Measurements from ENCODE around the gene GPM6B. TPM values are rescaled to one million over a fixed set of nuclear protein-coding genes. Genes with fewer than 3 reads are reported as not detected.
"Not testable (repeated sequence)": the region's sequence is repeated elsewhere in the genome, so short reads cannot be mapped to it uniquely, and the experiment has no call there.

GPM6B gene
- total and polyA plus RNA-seq, 4 donors, result 6.3 to 19.6 (median 16.0) TPM

DNA sequence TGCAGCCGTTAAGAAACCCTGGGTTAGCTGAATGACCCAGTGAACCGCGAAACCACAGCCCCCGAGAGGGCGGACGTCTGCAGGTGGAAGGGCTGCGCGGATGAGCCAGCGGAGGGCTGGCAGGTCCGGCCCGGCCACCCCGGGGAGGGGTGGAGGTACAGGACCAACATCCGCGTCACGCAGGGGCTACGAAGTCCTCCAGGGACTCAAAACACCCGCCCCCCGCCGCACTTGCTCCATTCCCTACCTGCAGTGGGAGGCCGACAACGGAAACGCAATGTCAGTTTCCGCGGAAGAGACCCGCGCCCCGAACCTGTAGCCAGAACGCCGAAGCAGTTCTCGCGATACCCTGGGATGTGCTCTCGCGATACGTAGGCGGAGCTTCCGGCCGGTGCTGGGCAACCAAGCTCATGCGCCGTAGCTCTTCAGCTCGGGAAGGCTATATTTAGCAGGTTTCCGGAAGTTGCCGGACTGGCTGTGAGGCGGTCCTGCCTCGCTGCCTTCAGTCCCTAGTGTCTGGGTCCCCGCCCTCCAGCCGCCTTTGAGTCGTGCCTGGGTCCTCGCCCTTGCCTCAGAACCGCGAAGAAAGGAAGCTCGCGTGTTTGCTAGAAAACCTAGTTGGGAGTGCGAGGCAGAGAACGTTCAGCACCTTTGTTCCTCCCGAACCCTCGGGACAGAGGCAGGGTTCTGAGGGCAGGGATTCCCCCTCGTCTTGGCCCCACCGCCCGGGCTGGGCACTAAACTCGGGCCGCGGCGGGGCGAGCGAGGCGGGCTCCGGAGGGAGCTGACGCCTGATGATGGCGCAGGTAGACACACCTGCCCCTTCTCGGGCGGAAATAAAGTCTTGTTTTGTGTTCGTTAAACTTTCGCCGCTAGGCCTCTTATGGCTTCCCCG lies 82.4 kb downstream of the GPM6B start, which contains the start of the genes OFD1 and TRAPPC2:
TSS of gene OFD1 (plus strand) at position 471 of the 895 bp plus-strand sequence. CDS start at position 795, 324 bp downstream.
TSS of gene TRAPPC2 (minus strand) at position 343 of the 895 bp plus-strand sequence. CDS start 14,657 bp downstream, outside the sequence.
- no peaks in the 10 kb centered on the region for H3K9me3 ChIP-seq (ENCODE audit: control insufficient read depth, low read length)
- intact Hi-C loops (cut with DNase I), result loop anchor here (1.0 to 5.0 kb wide), 3 partner anchors 42 to 81 kb away; partner anchors contain the start of gene TCEANC (in 1 of the 2)
- H3K4me3 ChIP-seq (ENCODE audit: low read length in 2 of 2), result peak within 1 kb of the TSS; percentile 83 to 90
- DNase-seq (peak; percentile 96 to 98), ATAC-seq (ENCODE audit: low FRiP score) (peak; percentile 99)
- 0% methylated on average over 68 to 75 of the region's 75 CpGs for WGBS, 2 donors
- H3K36me3 ChIP-seq (ENCODE audit: control insufficient read depth in 1 of 2, insufficient read depth in 2 of 2, low read length in 1 of 2), result no peaks in the 10 kb centered on the region
- no peaks in the 10 kb centered on the region for H3K27me3 ChIP-seq (ENCODE audit: control insufficient read depth in 1 of 2, insufficient read depth in 2 of 2, low read length in 1 of 2)
- no peaks in the 10 kb centered on the region for H3K4me1 ChIP-seq (ENCODE audit: control insufficient read depth in 1 of 2, insufficient read depth in 2 of 2, low read length in 2 of 2)
- H3K27ac ChIP-seq (ENCODE audit: low read depth in 1 of 2, low read length in 2 of 2), result peak within 1 kb of the TSS in 1 of 2 donors; percentile 58

DNA sequence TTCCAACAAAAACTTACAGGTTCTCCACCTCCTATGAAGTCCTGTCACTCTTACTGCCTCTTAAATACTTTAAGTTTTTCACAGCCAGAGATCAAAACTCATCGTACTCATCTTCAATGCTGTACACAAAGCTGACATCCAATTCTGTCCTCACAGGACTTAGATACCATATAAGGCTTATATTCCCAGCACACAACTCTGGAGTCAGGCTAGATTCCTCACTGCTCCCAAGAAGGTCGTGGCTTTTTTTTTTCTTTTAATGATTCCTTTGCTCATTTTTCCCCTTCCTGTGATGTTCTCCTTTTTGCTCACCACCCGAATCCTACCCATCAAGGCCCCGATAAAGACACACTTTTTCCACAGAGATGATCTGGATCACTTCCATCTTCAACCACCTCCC lies 83.4 kb downstream of the GPM6B start:
- intact Hi-C loops (cut with DNase I), result loop anchor here (5.0 kb wide), 1 partner anchor 41 kb away; no protein-coding TSS in a partner anchor
- no peaks in the 10 kb centered on the region for H3K36me3 ChIP-seq (ENCODE audit: control insufficient read depth in 1 of 2, insufficient read depth in 2 of 2, low read length in 1 of 2)
- DNase-seq (no peak), ATAC-seq (ENCODE audit: low FRiP score) (no peak)
- 1 to 33% methylated on average over 4 of the region's 4 CpGs for WGBS, 2 donors
- H3K4me1 ChIP-seq (ENCODE audit: control insufficient read depth in 1 of 2, insufficient read depth in 2 of 2, low read length in 2 of 2), result no peaks in the 10 kb centered on the region
- H3K27ac ChIP-seq (ENCODE audit: low read depth in 1 of 2, low read length in 2 of 2), result no peak overlapping the region
- H3K4me3 ChIP-seq (ENCODE audit: low read length in 2 of 2), result peak overlapping the region; percentile 31 to 73
- no peaks in the 10 kb centered on the region for H3K9me3 ChIP-seq (ENCODE audit: control insufficient read depth, low read length)
- H3K27me3 ChIP-seq (ENCODE audit: control insufficient read depth in 1 of 2, insufficient read depth in 2 of 2, low read length in 1 of 2), result no peaks in the 10 kb centered on the region

DNA sequence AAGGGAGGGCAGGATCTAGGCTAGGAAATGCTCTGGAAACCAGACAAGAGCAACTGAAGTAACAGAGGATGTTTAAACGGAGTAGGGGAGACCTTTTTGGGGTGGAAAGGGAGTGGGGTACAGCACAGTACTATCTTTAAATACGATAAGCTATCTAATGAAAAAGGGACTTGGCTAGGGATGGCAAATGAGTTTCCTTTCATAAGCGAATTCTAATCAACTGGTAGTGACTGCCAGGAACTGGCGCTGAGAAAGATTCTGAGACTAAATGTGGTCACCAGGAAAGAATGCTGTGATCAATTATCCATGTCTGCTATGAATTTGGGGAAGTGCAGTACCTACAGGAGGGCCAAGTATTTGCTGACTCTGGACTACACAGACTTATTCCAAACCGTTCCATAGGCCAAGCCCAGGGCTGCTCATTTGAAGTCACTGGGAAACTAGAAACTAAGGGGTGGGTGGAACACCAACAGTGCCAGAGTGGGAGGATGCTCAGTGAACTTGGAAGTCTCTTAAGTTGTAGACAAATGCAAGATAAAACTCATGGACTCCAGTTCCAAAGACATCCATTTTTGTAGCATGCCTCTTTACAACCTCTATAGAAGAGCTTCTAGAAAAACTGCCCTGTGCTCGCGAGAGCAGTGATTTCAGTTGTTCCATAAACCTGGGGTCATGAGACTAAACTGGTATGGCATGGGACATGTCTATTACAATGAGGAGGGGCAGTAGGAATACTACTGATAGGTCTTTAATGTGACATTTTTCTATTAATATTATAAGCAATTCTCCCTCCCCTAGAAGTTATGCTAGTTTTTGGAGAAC lies 84.4 kb downstream of the GPM6B start:
- WGBS, 2 donors, result 14 to 57% methylated on average over 7 of the region's 7 CpGs
- no peaks in the 10 kb centered on the region for H3K27me3 ChIP-seq (ENCODE audit: control insufficient read depth in 1 of 2, insufficient read depth in 2 of 2, low read length in 1 of 2)
- intact Hi-C loops (cut with DNase I), result loop anchor here (5.0 kb wide), 1 partner anchor 40 kb away; no protein-coding TSS in a partner anchor
- H3K4me1 ChIP-seq (ENCODE audit: control insufficient read depth in 1 of 2, insufficient read depth in 2 of 2, low read length in 2 of 2), result no peaks in the 10 kb centered on the region
- no peaks in the 10 kb centered on the region for H3K9me3 ChIP-seq (ENCODE audit: control insufficient read depth, low read length)
- DNase-seq, result no peak
- ATAC-seq (ENCODE audit: low FRiP score), result peak; percentile 26
- no peaks in the 10 kb centered on the region for H3K36me3 ChIP-seq (ENCODE audit: control insufficient read depth in 1 of 2, insufficient read depth in 2 of 2, low read length in 1 of 2)
- no peak overlapping the region for H3K4me3 ChIP-seq (ENCODE audit: low read length in 2 of 2)
- peak overlapping the region in 1 of 2 donors; percentile 44 for H3K27ac ChIP-seq (ENCODE audit: low read depth in 1 of 2, low read length in 2 of 2)

DNA sequence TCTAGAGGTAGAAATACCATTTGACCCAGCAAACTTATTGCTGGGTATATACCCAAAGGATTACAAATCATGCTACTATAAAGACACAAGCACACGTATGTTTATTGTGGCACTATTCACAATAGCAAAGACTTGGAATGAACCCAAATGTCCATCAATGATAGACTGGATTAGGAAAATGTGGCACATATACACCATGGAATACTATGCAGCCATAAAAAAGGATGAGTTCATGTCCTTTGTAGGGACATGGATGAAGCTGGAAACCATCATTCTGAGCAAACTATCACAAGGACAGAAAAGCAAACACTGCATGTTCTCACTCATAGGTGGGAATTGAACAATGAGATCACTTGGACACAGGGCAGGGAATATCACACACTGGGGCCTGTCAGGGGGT lies 86.4 kb downstream of the GPM6B start:
- intact Hi-C loops (cut with DNase I), result loop anchor here (5.0 kb wide), 1 partner anchor 38 kb away; no protein-coding TSS in a partner anchor
- H3K27ac ChIP-seq (ENCODE audit: low read depth in 1 of 2, low read length in 2 of 2); H3K4me3 ChIP-seq (ENCODE audit: low read length in 2 of 2); H3K27me3 ChIP-seq (ENCODE audit: control insufficient read depth in 1 of 2, insufficient read depth in 2 of 2, low read length in 1 of 2); DNase-seq; H3K36me3 ChIP-seq (ENCODE audit: control insufficient read depth in 1 of 2, insufficient read depth in 2 of 2, low read length in 1 of 2); H3K9me3 ChIP-seq (ENCODE audit: control insufficient read depth, low read length); H3K4me1 ChIP-seq (ENCODE audit: control insufficient read depth in 1 of 2, insufficient read depth in 2 of 2, low read length in 2 of 2); ATAC-seq (ENCODE audit: low FRiP score): not testable (repeated sequence)
- 88% methylated on average over 1 of the region's 1 CpG for WGBS, 2 donors

DNA sequence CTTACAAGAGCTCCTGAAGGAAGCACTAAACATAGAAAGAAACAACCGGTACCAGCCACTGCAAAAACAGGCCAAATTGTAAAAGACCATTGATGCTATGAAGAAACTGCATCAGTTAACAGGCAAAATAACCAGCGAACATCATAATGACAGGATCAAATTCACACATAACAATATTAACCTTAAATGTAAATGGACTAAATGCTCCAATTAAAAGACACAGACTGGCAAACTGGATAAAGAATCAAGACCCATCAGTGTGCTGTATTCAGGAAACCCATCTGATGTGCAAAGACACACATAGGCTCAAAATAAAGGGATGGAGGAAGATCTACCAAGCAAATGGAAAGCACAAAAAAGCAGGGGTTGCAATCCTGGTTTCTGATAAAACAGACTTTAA lies 90.3 kb downstream of the GPM6B start:
- ATAC-seq (ENCODE audit: low FRiP score); intact Hi-C loops (cut with DNase I): not testable (repeated sequence)
- WGBS, 2 donors, result 91 to 100% methylated on average over 2 of the region's 2 CpGs

GRCh38 chrX:13724878-13725277 lies 92.0 kb downstream of the GPM6B start:
- ATAC-seq (ENCODE audit: low FRiP score); H3K36me3 ChIP-seq (ENCODE audit: control insufficient read depth in 1 of 2, insufficient read depth in 2 of 2, low read length in 1 of 2); H3K27ac ChIP-seq (ENCODE audit: low read depth in 1 of 2, low read length in 2 of 2); H3K4me1 ChIP-seq (ENCODE audit: control insufficient read depth in 1 of 2, insufficient read depth in 2 of 2, low read length in 2 of 2); H3K27me3 ChIP-seq (ENCODE audit: control insufficient read depth in 1 of 2, insufficient read depth in 2 of 2, low read length in 1 of 2); H3K4me3 ChIP-seq (ENCODE audit: low read length in 2 of 2); DNase-seq; intact Hi-C loops (cut with DNase I); H3K9me3 ChIP-seq (ENCODE audit: control insufficient read depth, low read length): not testable (repeated sequence)
- WGBS, 2 donors, result 88 to 92% methylated on average over 9 of the region's 9 CpGs

More for the DNA sequence above, 90.3 kb downstream of the GPM6B start:
- not testable (repeated sequence) for H3K4me1 ChIP-seq (ENCODE audit: control insufficient read depth in 1 of 2, insufficient read depth in 2 of 2, low read length in 2 of 2); H3K36me3 ChIP-seq (ENCODE audit: control insufficient read depth in 1 of 2, insufficient read depth in 2 of 2, low read length in 1 of 2); H3K27ac ChIP-seq (ENCODE audit: low read depth in 1 of 2, low read length in 2 of 2); H3K4me3 ChIP-seq (ENCODE audit: low read length in 2 of 2); H3K9me3 ChIP-seq (ENCODE audit: control insufficient read depth, low read length); H3K27me3 ChIP-seq (ENCODE audit: control insufficient read depth in 1 of 2, insufficient read depth in 2 of 2, low read length in 1 of 2); DNase-seq

GRCh38 chrX:13721819-13722519 lies 94.9 kb downstream of the GPM6B start:
- Histone ChIP-seq H3K27ac (ENCODE audit: low read depth in 1 of 2, low read length in 2 of 2) (no peak overlapping the region), H3K27me3 (ENCODE audit: control insufficient read depth in 1 of 2, insufficient read depth in 2 of 2, low read length in 1 of 2) (no peaks in the 10 kb centered on the region), H3K36me3 (ENCODE audit: control insufficient read depth in 1 of 2, insufficient read depth in 2 of 2, low read length in 1 of 2) (peaks cover 4% of the 10 kb centered on the region in 2 donors), H3K9me3 (ENCODE audit: control insufficient read depth, low read length) (no peaks in the 10 kb centered on the region), H3K4me3 (ENCODE audit: low read length in 2 of 2) (no peak overlapping the region), H3K4me1 (ENCODE audit: control insufficient read depth in 1 of 2, insufficient read depth in 2 of 2, low read length in 2 of 2) (peaks cover 0 to 3% of the 10 kb centered on the region in 2 donors)
- DNase-seq, result no peak
- WGBS, 2 donors, result 62 to 79% methylated on average over 7 of the region's 7 CpGs
- intact Hi-C loops (cut with DNase I), result no loop called here
- ATAC-seq (ENCODE audit: low FRiP score), result no peak

DNA sequence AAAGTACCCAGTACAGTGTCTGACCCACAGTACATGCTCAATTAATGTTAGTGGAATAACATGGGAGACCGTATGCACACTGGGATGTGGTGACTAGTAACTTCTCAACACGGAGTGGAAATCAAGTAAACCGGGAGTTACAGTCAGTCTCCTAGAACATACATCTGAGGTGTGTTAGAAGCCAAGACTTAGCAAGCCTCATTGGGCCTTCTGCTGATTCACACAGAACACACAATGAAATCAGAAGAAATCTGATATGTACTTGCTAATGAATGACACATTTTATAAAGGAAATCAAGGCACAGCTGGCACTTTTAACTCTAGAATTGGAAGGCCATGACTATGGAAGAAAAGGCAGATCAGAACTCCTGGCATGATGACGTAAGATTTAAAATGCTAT lies 95.5 kb downstream of the GPM6B start:
- H3K9me3 ChIP-seq (ENCODE audit: control insufficient read depth, low read length), result no peaks in the 10 kb centered on the region
- no peak for ATAC-seq (ENCODE audit: low FRiP score)

More for the DNA sequence above, 95.5 kb downstream of the GPM6B start:
- Histone ChIP-seq H3K4me3 (ENCODE audit: low read length in 2 of 2) (no peak overlapping the region), H3K27me3 (ENCODE audit: control insufficient read depth in 1 of 2, insufficient read depth in 2 of 2, low read length in 1 of 2) (no peaks in the 10 kb centered on the region), H3K36me3 (ENCODE audit: control insufficient read depth in 1 of 2, insufficient read depth in 2 of 2, low read length in 1 of 2) (peaks cover 4 to 5% of the 10 kb centered on the region in 2 donors), H3K27ac (ENCODE audit: low read depth in 1 of 2, low read length in 2 of 2) (no peak overlapping the region), H3K4me1 (ENCODE audit: control insufficient read depth in 1 of 2, insufficient read depth in 2 of 2, low read length in 2 of 2) (peaks cover 0 to 3% of the 10 kb centered on the region in 2 donors)
- WGBS, 2 donors, result 91 to 94% methylated on average over 4 of the region's 4 CpGs
- no peak for DNase-seq
- intact Hi-C loops (cut with DNase I), result no loop called here

Measured in aorta (tissue), 5 donors.